Body of pancreas (tissue), 4 donors: ENCODE measurements around the gene IL20RA.

Experiments
- CTCF ChIP-seq, 7 experiments: fragments of 450-650 bp in 4 of 7; fragments of 200-600 bp in 3 of 7; sonication (generic) in 3 of 7; IDR thresholded peaks; one replicate each; pipeline ENCODE4 v1.5.1; 2016 to 2019; ENCODE audit warnings: antibody characterized with exemption in 7 of 7
- POLR2A ChIP-seq, 3 donors: fragments of 450-650 bp; IDR thresholded peaks; one replicate each; pipeline ENCODE4 v1.6.1; 2016; ENCODE audit warnings: antibody characterized with exemption in 3 of 3, mild to moderate bottlenecking in 2 of 3

- peak in 6 of 7 experiments; percentile 16 to 61 (median 48) for TF ChIP-seq CTCF (IDR thresholded peaks at IDR 0.05)
- no peak for TF ChIP-seq POLR2A (IDR thresholded peaks at IDR 0.05)
Observed at GRCh38 chr6:137013738-137014602, 30.8 kb downstream of the IL20RA start.
